Stimulated activated CD8-positive, alpha-beta memory T cell treated with anti-CD3 and anti-CD28 coated beads, Interleukin-7, amount 100 ng/mL, for 24 hours (primary cell): ENCODE results near the gene PACSIN1.
"Not testable (repeated sequence)": the region's sequence is repeated elsewhere in the genome, so short reads cannot be mapped to it uniquely, and the experiment has no call there.

ENCODE experiments used
- DNase-seq: peaks from one replicate; pipeline ENCODE4 v3.0.0-alpha.2; 2020; ENCODE audit warnings: low read depth

Gene PACSIN1

DNA sequence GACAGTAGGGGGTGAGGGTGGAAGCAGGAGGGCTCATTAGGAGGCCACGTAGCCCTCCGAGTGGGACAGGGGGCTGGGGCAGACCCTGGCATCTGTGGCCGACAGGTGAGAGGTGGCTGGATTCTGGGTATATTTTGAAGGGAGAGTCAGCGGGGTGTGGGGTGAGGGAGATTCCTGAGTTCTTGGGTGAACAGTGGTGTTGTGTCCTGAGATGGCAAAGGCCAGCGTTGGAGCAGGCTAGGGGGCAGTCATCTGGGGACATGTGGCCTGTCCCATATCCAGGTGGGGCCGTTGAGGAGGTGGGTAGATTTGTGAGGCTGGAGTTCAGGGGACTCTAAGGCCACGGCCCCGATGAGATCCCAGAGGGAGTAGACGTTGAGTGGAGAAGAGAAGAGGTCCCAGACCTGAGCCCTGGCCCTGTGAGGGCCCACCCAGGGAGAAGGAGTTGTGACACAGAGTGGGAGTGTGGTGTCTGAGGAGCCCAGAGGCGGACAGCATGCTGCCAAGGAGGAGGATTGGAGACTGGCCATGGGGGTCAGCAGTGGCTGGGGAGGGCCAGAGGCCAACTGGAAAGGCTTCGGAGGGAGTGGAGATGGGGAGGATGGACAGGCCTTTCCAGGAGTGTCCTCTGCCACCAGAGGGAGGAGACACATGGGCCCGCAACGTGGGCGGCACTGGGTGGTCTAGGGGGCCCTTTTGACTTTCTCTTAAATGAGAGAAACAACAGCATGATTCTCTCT, 19.6 kb downstream of the PACSIN1 start:
- DNase-seq = no peak

DNA sequence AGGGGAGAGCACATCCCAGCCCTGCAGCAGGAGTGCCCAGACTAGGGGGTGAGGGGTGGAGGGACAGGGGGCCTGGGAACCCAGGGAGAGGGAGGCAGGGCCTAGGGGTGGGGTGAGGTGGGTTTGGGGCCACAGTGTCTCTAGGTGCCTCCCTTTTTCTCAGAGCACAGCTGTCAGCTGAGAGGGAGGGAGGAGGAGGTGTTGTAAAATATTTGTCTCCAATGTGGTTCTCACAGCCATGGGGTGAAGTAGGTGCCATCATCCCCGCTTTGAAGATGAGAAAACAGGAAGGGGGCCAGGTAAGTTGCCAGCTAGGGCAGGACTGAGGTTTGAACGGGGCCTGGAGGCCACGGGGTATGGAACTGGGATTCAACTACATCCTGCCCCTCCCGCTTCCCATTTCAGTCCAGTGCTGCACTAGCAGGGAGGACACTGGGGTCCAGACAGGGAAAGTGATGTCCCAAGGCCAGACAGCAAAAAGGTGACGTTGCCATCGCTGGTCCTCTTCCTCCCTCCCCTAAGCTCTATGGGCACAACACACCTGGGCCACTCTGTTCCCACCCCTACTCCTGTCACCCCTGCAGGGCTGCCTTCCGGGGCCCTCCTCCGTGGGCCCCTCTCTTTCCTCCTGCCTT, 20.3 kb downstream of the PACSIN1 start:
- DNase-seq = no peak

GRCh38 chr6:34486886-34487285, 21.0 kb downstream of the PACSIN1 start:
- not testable (repeated sequence) for DNase-seq

GRCh38 chr6:34487536-34487935, 21.7 kb downstream of the PACSIN1 start:
- DNase-seq = no peak

DNA sequence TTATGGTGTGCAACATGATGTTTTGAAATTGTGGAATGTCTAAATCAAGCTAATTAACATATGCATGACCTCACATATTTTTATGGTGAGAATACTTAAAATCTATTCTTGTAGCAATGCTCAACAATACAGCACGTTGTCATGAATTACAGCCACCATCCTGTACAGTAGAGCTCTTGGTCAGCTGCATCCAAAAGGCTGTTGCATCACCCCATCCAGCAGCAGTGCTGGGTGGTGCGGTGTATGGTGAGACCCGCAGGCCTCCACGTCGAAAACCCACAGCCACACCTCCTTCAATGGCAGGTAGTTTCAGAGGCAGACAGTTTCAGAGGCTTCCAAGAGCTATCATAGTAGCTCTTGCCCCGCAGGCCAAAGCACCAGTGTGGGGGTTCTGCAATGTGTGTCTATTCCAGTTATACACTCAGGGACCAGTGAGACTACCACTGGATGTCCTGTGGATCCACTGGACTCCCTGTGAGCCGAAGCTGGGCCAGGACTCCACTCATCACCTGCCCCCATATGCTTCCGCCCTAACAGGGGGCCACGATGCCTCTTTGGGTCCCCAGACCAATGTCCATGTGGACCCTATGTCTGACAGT, 23.4 kb downstream of the PACSIN1 start:
- DNase-seq = no peak

- no peak for DNase-seq
Measured at GRCh38 chr6:34490390-34491090, 24.7 kb downstream of the PACSIN1 start.

GRCh38 chr6:34491091-34491430, 25.2 kb downstream of the PACSIN1 start:
- no peak for DNase-seq

DNA sequence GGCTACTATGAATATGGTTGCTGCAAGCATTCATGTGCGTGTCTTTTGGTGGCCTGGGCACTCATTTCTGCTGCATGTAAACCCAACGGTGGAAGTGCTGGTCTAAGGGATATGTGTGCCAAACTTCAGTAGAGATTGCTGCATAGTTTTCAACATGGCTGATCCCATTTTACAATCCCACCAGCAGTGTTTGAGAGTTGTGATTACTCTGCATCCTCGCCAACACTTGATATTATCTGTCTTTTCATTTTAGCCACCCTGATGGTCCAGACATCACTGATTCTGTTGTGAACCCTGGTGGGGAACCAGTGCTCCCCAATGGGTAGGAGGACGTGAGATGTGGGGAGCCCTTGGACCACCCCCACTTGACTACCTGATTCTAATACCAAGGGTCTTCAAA, 27.5 kb downstream of the PACSIN1 start:
- DNase-seq = no peak

GRCh38 chr6:34494973-34495372, 29.1 kb downstream of the PACSIN1 start:
- DNase-seq = no peak

- DNase-seq = no peak
Measured at GRCh38 chr6:34496103-34496685, 30.3 kb downstream of the PACSIN1 start.

DNA sequence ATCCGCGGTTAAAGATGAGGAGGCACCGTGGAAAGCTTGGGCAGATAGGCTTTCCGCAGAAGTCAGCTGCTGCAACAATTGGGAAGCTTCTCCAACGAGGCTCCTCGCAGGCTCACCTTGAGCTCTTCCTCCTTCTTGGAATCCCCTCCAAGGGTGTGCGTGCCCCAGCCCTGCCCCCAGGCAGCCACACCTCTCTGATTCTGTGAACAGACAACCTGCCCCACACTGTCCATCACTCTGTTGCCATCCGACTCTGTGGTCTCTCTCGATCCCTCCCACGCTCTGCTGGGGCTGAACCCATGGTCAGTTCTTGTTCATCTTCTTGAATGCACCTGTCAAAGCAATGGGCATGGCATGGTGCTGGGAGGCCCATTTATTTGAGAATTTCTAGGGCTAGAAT, 31.5 kb downstream of the PACSIN1 start:
- no peak for DNase-seq

DNA sequence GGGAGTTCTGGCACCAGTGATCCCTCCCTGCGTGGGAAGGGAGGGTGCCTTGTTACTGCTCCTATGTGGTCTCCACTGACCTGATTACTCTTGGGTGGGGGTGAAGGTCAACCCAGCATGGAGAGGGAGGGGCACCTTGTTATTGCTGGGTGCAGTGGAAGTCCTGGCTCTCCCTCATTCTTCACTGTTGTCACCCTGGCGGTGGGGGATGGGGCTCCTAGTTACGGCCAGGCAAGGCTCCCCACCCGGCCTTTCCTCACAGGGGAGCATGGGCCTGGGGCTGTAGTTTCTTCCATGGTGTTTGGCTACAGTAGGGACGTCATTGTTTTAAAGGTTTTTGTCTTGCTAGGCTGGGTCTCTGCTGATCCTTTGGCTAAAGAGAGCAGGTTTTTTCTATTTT, 40.8 kb downstream of the PACSIN1 start:
- DNase-seq = no peak

- DNase-seq = no peak
Measured at GRCh38 chr6:34508425-34508824, 42.5 kb downstream of the PACSIN1 start.

DNA sequence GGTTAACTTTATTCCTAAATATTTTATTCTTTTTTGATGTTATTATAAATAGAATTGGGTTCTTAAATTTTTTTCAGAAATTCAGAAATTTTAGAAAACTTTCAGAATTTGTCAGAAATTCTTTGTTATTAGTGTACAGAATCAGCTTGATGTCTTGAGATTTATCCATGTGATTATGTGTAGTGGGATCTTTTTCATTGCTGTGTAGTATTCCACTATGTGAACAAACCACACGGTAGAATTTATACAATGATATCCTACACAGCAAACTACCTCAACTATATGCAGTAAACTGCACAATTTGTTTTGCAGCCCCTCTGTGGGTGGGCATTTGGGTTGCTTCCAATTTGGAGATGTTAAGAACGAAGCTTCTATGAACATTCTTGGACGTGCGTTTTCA, 43.9 kb downstream of the PACSIN1 start:
- no peak for DNase-seq

DNA sequence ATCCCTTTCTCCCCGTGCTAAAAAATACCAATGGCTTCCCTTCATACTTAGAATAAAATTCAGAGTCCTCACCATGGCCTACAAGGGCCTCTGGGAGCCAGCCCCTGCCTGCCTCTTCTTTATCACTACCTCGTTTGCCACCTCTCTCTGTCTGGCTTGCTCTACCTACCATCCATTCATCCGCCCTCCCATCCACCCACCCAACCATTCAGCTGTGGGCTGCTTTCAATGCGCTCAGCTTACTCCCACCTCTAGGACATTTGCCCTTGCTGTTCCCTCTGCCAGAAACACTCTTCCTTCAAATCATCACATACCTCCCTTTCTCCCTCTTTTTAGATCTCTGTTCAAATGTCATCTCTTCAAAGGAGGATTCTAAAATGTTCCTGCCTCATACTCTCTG, 44.4 kb downstream of the PACSIN1 start:
- no peak for DNase-seq

DNA sequence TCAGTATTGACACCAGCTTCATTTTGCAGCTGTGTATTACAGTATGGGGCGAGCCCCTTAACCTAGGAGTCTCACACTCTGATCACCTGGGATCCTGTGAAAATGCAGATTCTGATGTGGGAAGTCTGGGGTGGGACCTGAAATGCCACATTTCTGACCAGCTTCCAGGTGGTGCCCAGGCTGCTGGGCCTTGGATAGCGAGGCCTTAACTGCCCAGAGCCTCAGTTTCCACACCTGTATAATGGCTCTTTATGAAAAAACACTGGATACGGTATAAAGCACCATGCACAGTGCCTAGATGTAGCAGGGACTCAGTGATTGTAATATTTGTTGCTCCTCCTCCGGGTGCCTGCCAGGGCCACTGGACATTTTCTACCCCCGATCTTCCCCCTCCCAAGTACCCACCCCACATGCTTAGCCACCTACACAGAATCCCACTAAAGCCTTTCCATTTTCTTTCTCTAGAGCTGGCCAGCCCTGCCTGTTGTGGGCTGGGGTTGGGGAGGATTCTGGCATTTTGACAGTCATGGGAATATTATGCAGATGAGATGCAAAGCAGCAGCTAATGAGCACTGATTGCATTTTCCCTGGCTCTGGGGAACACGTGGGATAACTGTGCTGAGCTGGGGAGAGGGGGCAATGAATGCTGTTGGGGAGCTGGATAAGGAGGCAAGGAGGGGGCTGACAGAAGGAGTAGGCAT, 45.5 kb downstream of the PACSIN1 start:
- DNase-seq = no peak

GRCh38 chr6:34511915-34512737, 46.2 kb downstream of the PACSIN1 start:
- DNase-seq = no peak

GRCh38 chr6:34512738-34513115, 46.9 kb downstream of the PACSIN1 start:
- DNase-seq = no peak

DNA sequence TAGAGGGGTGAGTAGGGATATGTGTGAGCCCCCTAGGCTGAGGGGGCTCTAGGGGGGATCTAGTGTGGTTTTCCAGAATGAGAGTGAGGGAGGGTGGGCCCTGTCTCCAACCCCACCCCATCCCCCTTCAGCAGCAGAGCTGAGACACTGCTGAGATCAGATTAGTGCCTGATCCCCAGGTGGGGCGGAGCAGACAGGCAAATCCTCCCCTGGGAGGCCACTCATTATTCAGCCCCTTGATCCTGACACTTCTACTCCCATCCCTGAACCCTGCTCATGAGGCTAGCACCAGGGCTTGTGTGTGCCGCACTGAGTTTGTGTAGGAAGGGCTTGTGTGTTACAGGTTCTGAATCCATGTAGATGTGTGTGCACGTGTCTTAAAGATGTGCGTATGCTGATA, 47.8 kb downstream of the PACSIN1 start:
- DNase-seq = no peak

DNA sequence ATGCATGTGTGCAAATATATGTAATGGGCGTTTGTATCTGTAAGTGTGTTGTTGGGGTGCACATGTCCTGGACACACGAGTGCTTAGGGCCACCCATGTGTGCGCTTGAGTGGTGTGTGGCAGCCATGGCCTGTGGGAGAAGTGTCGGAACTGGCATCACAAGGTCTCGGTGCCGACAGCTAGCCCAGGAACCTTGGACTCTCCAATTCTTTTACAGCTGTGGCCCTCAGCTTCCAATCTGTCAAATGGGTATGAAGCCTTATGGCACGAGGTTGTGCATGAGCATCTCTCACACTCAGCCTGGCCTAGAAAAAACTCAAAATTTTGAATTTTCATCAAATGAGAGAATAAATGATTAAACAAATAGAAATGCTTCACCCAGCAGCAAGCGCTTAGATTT, 48.2 kb downstream of the PACSIN1 start:
- DNase-seq = no peak
